Activated T-cell treated with anti-CD3 and anti-CD28 coated beads, Interleukin-2, amount 50 U/mL, for 72 hours (primary cell): ENCODE data around the gene SLC12A7. TPM values are rescaled to one million over a fixed set of nuclear protein-coding genes. Genes with fewer than 3 reads are reported as not detected.

Source experiments
- ATAC-seq, 2 donors: fragments of 150-1000 bp; cut with Tn5 transposase; replicated peaks in 1 of 2; 2 replicates each; pipeline ENCODE4 v1.10.0; 2021; ENCODE audit warnings: moderate library complexity in 2 of 2, mild to moderate bottlenecking in 1 of 2
- DNase-seq, 2 donors: peaks; one replicate each; pipeline ENCODE4 v3.0.0; 2021 to 2022; ENCODE audit warnings: mixed read lengths in 1 of 2
- H3K27ac Mint-ChIP-seq: one replicate; pipeline ENCODE4 v1.8.0; 2022; ENCODE audit warnings: mild to moderate bottlenecking, moderate library complexity, mixed read lengths
- H3K27me3 Mint-ChIP-seq: one replicate; pipeline ENCODE4 v1.8.0; 2022; ENCODE audit warnings: low read depth, mixed read lengths
- H3K36me3 Mint-ChIP-seq, 2 donors: one replicate each; pipeline ENCODE4 v1.8.0; 2022; ENCODE audit warnings: mixed read lengths in 2 of 2, mild to moderate bottlenecking in 1 of 2; ENCODE audit not compliant: insufficient read depth in 2 of 2
- H3K4me1 Mint-ChIP-seq: one replicate; pipeline ENCODE4 v1.8.0; 2022; ENCODE audit warnings: low read depth, mixed read lengths
- H3K4me3 Mint-ChIP-seq, 2 donors: one replicate each; pipeline ENCODE4 v1.8.0; 2022; ENCODE audit warnings: mild to moderate bottlenecking in 2 of 2, mixed read lengths in 2 of 2, moderate library complexity in 2 of 2
- H3K9me3 Mint-ChIP-seq, 2 donors: one replicate each; pipeline ENCODE4 v1.8.0; 2022; ENCODE audit warnings: mixed read lengths in 2 of 2
- total RNA-seq, 2 donors: library from RNA; stranded (reverse); gene quantifications; one replicate each; pipeline ENCODE4 v1.2.3, GENCODE V29; 2022

SLC12A7 gene
- total RNA-seq, 2 donors from 2014 or later = 14.8 to 29.0 TPM

DNA sequence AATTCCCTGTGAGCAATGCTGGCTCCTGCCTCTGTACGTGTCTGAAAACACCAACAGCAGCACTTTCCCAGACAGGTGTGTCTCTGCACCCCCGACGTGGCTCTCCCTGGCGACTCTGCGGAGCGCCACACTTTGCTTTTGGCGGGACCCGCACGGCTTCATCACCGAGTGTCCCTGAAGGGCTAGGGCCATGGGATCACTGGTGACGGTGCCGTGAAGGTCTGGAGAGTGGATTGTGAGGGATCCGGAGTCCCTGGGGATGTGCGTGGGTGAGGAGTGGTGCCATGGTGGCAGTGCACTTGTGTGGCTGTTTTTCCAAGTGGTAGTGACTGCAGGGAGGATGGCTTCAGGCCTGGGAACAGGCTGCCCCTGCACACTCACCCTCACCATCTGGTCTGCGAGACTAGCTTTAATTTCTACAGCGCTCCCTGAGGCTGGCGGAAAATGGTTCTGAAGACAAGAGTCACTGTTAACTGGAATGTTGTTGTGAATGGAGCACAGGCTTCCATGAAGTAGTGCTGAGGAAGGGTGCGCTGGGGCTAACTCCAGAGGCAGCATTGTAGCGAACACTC, 100.0 kb downstream of the SLC12A7 start:
- ATAC-seq = no peak
- Mint-ChIP-seq H3K4me1 (peaks cover 22% of the 10 kb centered on the region), H3K4me3 (no peak overlapping the region), H3K27me3 (peaks cover 38% of the 10 kb centered on the region), H3K27ac (no peak overlapping the region), H3K36me3 (no peaks in the 10 kb centered on the region), H3K9me3 (no peaks in the 10 kb centered on the region)
- no peak for DNase-seq

DNA sequence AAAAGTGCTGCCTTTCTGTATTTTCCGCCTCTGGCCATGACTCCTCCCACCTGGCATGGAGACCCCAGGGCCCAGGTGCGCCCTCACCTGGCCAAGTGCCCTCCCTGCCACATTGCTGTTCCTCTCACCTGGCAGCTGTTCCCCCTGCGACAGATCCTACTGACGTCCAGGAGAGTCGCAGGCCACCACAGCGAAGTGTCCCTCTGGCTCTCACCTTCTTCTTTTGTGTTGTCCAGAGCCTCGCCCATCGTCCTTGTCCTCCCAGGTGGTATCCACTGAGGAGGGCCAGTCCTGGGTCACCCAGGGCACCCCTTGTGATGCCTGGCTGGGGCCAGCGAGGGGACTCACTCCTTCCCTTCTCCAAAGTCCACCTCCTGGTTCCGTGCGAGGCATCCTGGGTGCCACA, 100.6 kb downstream of the SLC12A7 start:
- Mint-ChIP-seq H3K27ac (no peak overlapping the region), H3K4me3 (peak overlapping the region; percentile 15 to 22), H3K4me1 (peaks cover 22% of the 10 kb centered on the region), H3K9me3 (no peaks in the 10 kb centered on the region), H3K36me3 (no peaks in the 10 kb centered on the region), H3K27me3 (peaks cover 43% of the 10 kb centered on the region)
- DNase-seq (peak; percentile 71 to 73), ATAC-seq (peak in 1 of 2 donors; percentile 49)

GRCh38 chr5:1010641-1011046, 101.2 kb downstream of the SLC12A7 start:
- no peaks in the 10 kb centered on the region for H3K9me3 Mint-ChIP-seq
- no peaks in the 10 kb centered on the region for H3K36me3 Mint-ChIP-seq
- ATAC-seq = no peak
- peak overlapping the region; percentile 35 to 73 for H3K4me3 Mint-ChIP-seq
- no peak overlapping the region for H3K27ac Mint-ChIP-seq
- H3K4me1 Mint-ChIP-seq = peaks cover 27% of the 10 kb centered on the region
- peaks cover 48% of the 10 kb centered on the region for H3K27me3 Mint-ChIP-seq
- no peak for DNase-seq

DNA sequence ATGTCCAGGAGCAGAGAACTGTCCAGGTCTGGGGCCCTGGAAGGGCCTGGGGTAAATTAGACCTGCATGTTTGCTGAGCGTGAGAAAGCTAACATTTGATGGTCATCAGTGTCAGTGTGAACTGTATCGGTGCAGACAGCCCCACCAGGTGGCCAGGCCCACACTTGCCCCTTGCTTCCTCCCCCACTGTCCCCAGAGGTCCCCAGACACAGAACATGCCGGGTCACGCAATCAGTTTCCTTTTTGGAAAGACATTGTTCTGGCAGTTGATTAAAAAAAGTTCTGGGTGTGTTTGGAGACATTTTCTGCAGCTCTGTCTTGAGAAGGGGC, 101.7 kb downstream of the SLC12A7 start:
- peak overlapping the region; percentile 47 to 73 for H3K4me3 Mint-ChIP-seq
- H3K27ac Mint-ChIP-seq = no peak overlapping the region
- DNase-seq (no peak), ATAC-seq (no peak)
- peaks cover 51% of the 10 kb centered on the region for H3K27me3 Mint-ChIP-seq
- no peaks in the 10 kb centered on the region for H3K36me3 Mint-ChIP-seq
- no peaks in the 10 kb centered on the region for H3K9me3 Mint-ChIP-seq
- H3K4me1 Mint-ChIP-seq = peaks cover 28% of the 10 kb centered on the region

DNA sequence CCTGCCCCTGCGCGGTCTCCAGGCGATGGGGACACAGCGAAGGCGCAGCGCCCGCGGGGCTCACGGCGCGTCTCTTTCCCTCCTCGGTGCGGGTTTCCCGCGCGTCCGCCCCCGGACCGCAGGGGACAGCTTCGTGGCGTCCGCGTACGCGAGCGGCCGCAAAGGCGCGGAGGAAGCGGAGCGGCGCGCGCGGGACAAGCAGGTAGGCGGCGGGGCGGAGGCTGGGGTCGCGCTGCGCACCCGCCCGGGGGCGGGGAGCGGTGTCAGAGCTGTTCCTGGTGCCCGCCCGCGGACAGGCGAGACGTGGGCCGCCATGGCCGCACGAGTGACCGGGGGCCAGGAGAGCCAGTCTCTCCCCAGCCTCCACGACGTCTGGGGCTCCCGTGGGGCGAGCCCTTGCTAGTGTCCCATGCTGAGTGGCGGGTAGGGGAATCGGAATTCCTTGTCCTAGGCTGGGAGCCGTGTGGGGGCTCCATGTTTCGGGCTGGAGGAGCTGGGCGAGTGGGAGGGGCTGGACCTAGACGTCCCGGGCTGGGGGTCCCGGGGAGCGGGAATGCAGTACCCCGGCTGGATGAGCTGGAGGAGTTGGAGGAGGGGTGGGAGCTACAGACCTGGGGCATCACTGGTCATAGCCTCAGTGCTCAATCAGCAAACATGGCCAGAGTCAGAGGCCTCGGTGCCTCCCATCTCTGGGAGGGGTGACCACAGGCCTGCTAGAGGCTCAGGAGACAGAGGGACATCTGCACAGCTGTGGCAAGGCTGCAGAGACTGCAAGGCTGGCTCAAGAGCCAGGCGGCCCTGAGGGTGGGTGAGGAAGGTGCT, 102.3 kb downstream of the SLC12A7 start:
- peak in 1 of 2 donors; percentile 27 for DNase-seq

GRCh38 chr5:1008451-1009358, 103.2 kb downstream of the SLC12A7 start, which contains the start of gene NKD2:
NKD2 (plus strand) TSS chr5:1008802; CDS start chr5:1009058, 256 bp downstream.
- no peaks in the 10 kb centered on the region for H3K36me3 Mint-ChIP-seq
- peaks cover 53% of the 10 kb centered on the region for H3K27me3 Mint-ChIP-seq
- ATAC-seq = peak; percentile 66 to 71
- no peak within 1 kb of the TSS for H3K27ac Mint-ChIP-seq
- DNase-seq = peak; percentile 57 to 70
- peaks cover 30% of the 10 kb centered on the region for H3K4me1 Mint-ChIP-seq
- no peaks in the 10 kb centered on the region for H3K9me3 Mint-ChIP-seq
- peak within 1 kb of the TSS; percentile 53 to 73 for H3K4me3 Mint-ChIP-seq

More for the DNA sequence above, 102.3 kb downstream of the SLC12A7 start:
- Mint-ChIP-seq H3K9me3 (no peaks in the 10 kb centered on the region), H3K27ac (no peak overlapping the region), H3K4me3 (peak overlapping the region; percentile 47 to 73), H3K36me3 (no peaks in the 10 kb centered on the region), H3K4me1 (peaks cover 28% of the 10 kb centered on the region), H3K27me3 (peaks cover 51% of the 10 kb centered on the region)
- ATAC-seq = no peak

DNA sequence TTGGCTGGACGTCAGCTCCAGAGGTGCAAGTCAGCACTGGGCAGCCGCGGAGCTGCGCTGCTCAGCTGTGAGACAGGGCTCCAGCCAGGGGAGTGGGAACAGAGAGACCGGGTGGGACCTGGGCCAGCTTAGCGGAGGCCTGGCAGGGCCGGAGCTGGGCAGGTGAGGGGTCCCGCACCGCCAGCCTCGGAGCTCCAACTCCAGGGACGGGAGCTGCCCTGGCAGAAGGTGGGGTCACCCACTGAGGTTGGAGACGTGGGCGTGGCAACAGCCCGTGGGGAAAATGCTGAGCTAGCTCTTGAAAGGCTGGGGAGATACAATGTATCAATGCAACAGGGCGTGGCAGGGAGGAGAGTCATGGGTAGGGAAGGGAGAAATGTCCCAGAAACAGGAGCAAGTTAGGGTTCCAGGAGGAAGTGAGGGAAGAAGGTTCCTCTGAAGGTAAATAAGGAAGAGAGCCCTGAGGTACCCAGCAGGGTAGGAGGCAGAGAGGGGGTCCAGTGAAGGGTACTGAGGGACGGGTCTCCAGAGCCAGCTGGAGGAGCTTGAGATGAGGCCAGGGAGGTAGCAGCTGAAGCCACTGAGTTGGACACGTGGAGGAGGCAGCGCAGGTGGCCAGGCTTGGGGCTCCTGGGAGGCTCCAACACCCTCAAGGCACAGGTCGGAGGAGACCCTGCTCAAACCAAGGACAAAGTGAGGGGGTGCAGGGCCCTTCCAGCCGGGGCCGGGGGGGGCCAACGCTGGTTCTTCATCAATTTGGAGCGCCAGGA, 104.0 kb downstream of the SLC12A7 start:
- no peak overlapping the region for H3K27ac Mint-ChIP-seq
- H3K36me3 Mint-ChIP-seq = no peaks in the 10 kb centered on the region
- no peak for DNase-seq
- H3K9me3 Mint-ChIP-seq = no peaks in the 10 kb centered on the region
- peaks cover 38% of the 10 kb centered on the region for H3K4me1 Mint-ChIP-seq
- H3K4me3 Mint-ChIP-seq = peak overlapping the region; percentile 53 to 68
- peaks cover 61% of the 10 kb centered on the region for H3K27me3 Mint-ChIP-seq
- ATAC-seq = no peak

- Mint-ChIP-seq H3K27ac (no peak overlapping the region), H3K9me3 (no peaks in the 10 kb centered on the region), H3K27me3 (peaks cover 63% of the 10 kb centered on the region), H3K4me3 (peak overlapping the region; percentile 27 to 68), H3K4me1 (peaks cover 44% of the 10 kb centered on the region), H3K36me3 (no peaks in the 10 kb centered on the region)
- ATAC-seq = no peak
- no peak for DNase-seq
Observed at GRCh38 chr5:1007221-1007680, 104.6 kb downstream of the SLC12A7 start.

DNA sequence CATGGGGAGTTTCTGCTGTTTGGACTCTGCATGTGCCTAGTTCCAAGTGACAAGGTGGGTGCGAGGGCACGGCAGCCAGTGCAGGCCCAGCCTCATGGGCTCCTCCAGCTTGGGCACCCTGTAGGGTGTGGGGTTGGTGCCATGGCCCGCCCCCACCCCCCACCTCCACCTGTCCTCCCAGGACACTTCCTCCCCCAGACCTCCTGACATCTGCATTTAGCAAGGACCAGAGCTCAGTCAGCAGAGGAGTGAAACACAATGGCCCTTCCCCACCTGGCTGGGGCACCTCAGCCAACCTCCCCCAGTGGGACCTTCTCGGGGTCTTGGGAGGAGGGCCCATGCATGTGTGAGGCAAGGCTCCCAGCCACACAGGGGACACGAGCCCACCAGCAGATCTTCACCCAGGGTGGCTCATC, 105.2 kb downstream of the SLC12A7 start:
- Mint-ChIP-seq H3K4me3 (no peak overlapping the region), H3K9me3 (no peaks in the 10 kb centered on the region), H3K27ac (no peak overlapping the region), H3K4me1 (peaks cover 48% of the 10 kb centered on the region), H3K27me3 (peaks cover 64% of the 10 kb centered on the region), H3K36me3 (no peaks in the 10 kb centered on the region)
- ATAC-seq (no peak), DNase-seq (no peak)

GRCh38 chr5:1005904-1006655, 105.8 kb downstream of the SLC12A7 start:
- Mint-ChIP-seq H3K9me3 (no peaks in the 10 kb centered on the region), H3K27ac (no peak overlapping the region), H3K4me3 (peak overlapping the region; percentile 11 to 47), H3K4me1 (peaks cover 44% of the 10 kb centered on the region), H3K27me3 (peaks cover 58% of the 10 kb centered on the region), H3K36me3 (no peaks in the 10 kb centered on the region)
- no peak for DNase-seq
- no peak for ATAC-seq

GRCh38 chr5:1005249-1005851, 106.5 kb downstream of the SLC12A7 start:
- H3K4me1 Mint-ChIP-seq = peaks cover 38% of the 10 kb centered on the region
- H3K27ac Mint-ChIP-seq = no peak overlapping the region
- no peak overlapping the region for H3K4me3 Mint-ChIP-seq
- DNase-seq (no peak), ATAC-seq (no peak)
- no peaks in the 10 kb centered on the region for H3K9me3 Mint-ChIP-seq
- no peaks in the 10 kb centered on the region for H3K36me3 Mint-ChIP-seq
- H3K27me3 Mint-ChIP-seq = peaks cover 51% of the 10 kb centered on the region
